IgD-negative memory B cell (primary cell): ENCODE data around the gene CFAP57. TPM values are rescaled to one million over a fixed set of nuclear protein-coding genes. Genes with fewer than 3 reads are reported as not detected.
A peak's percentile ranks its signal among the peaks of the same experiment; 100 is the strongest.

Experiments used
- H3K27ac Mint-ChIP-seq, 3 donors: one replicate each; pipeline ENCODE4 v1.8.0; 2020 to 2022; ENCODE audit warnings: mild to moderate bottlenecking in 3 of 3, mixed read lengths in 3 of 3, moderate library complexity in 1 of 3
- H3K27me3 Mint-ChIP-seq: one replicate; pipeline ENCODE4 v1.8.0; 2021; ENCODE audit warnings: mixed read lengths
- H3K36me3 Mint-ChIP-seq: one replicate; pipeline ENCODE4 v1.8.0; 2020; ENCODE audit warnings: mild to moderate bottlenecking, mixed read lengths
- H3K4me1 Mint-ChIP-seq, 3 donors: one replicate each; pipeline ENCODE4 v1.8.0; 2020 to 2022; ENCODE audit warnings: mixed read lengths in 3 of 3, mild to moderate bottlenecking in 1 of 3
- H3K4me3 Mint-ChIP-seq, 4 donors: one replicate each; pipeline ENCODE4 v1.8.0; 2020 to 2022; ENCODE audit warnings: mild to moderate bottlenecking in 4 of 4, mixed read lengths in 4 of 4, moderate library complexity in 3 of 4
- H3K9me3 Mint-ChIP-seq, 3 donors: one replicate each; pipeline ENCODE4 v1.8.0; 2020 to 2021; ENCODE audit warnings: mixed read lengths in 3 of 3, mild to moderate bottlenecking in 1 of 3
- polyA plus RNA-seq: library from polyadenylated mRNA; unstranded; fragments of 300-500 nt; fragmentation: Illumina TruSeq; gene quantifications from one replicate; pipeline ENCODE4 v1.2.3, GENCODE V29; 2021

CFAP57 gene
- polyA plus RNA-seq, 1 donor from 2014 or later = 0.14 TPM

GRCh38 chr1:43149889-43150288, 22.2 kb upstream of the CFAP57 start:
- H3K36me3 Mint-ChIP-seq = peaks cover 2% of the 10 kb centered on the region
- peak overlapping the region in 1 of 4 donors; percentile 26 for H3K4me3 Mint-ChIP-seq
- H3K27me3 Mint-ChIP-seq = peaks cover 35% of the 10 kb centered on the region

GRCh38 chr1:43152866-43153265, 19.3 kb upstream of the CFAP57 start:
- peaks cover 17% of the 10 kb centered on the region for H3K27me3 Mint-ChIP-seq
- H3K4me3 Mint-ChIP-seq = no peak overlapping the region
- H3K27ac Mint-ChIP-seq = no peak overlapping the region
- peaks cover 0 to 8% (median 8%) of the 10 kb centered on the region in 3 donors for H3K4me1 Mint-ChIP-seq
- H3K9me3 Mint-ChIP-seq = no peaks in the 10 kb centered on the region
- H3K36me3 Mint-ChIP-seq = peaks cover 2% of the 10 kb centered on the region

More at GRCh38 chr1:43149889-43150288, 22.2 kb upstream of the CFAP57 start:
- Mint-ChIP-seq H3K27ac (no peak overlapping the region), H3K9me3 (no peaks in the 10 kb centered on the region), H3K4me1 (peaks cover 0 to 4% (median 3%) of the 10 kb centered on the region in 3 donors)

- Mint-ChIP-seq H3K36me3 (peaks cover 2% of the 10 kb centered on the region), H3K4me3 (no peak overlapping the region), H3K4me1 (peaks cover 0 to 8% (median 8%) of the 10 kb centered on the region in 3 donors)
Observed at GRCh38 chr1:43153443-43153842, 18.7 kb upstream of the CFAP57 start.

GRCh38 chr1:43156026-43156425, 16.1 kb upstream of the CFAP57 start:
- Mint-ChIP-seq H3K36me3 (no peaks in the 10 kb centered on the region), H3K27ac (no peak overlapping the region), H3K27me3 (peaks cover 4% of the 10 kb centered on the region), H3K4me3 (no peak overlapping the region), H3K9me3 (no peaks in the 10 kb centered on the region), H3K4me1 (peaks cover 0 to 6% (median 5%) of the 10 kb centered on the region in 3 donors)

More at GRCh38 chr1:43153443-43153842, 18.7 kb upstream of the CFAP57 start:
- H3K27me3 Mint-ChIP-seq = peaks cover 15% of the 10 kb centered on the region
- H3K9me3 Mint-ChIP-seq = no peaks in the 10 kb centered on the region
- no peak overlapping the region for H3K27ac Mint-ChIP-seq

- no peak overlapping the region for H3K4me3 Mint-ChIP-seq
Observed at GRCh38 chr1:43165162-43165561, 7.0 kb upstream of the CFAP57 start.

GRCh38 chr1:43165765-43166164, 6.4 kb upstream of the CFAP57 start:
- H3K27ac Mint-ChIP-seq = no peak overlapping the region
- H3K27me3 Mint-ChIP-seq = no peaks in the 10 kb centered on the region
- H3K4me1 Mint-ChIP-seq = peaks cover 0 to 4% (median 3%) of the 10 kb centered on the region in 3 donors
- no peaks in the 10 kb centered on the region for H3K36me3 Mint-ChIP-seq
- H3K9me3 Mint-ChIP-seq = no peaks in the 10 kb centered on the region
- no peak overlapping the region for H3K4me3 Mint-ChIP-seq

More at GRCh38 chr1:43165162-43165561, 7.0 kb upstream of the CFAP57 start:
- Mint-ChIP-seq H3K36me3 (no peaks in the 10 kb centered on the region), H3K27me3 (no peaks in the 10 kb centered on the region), H3K9me3 (no peaks in the 10 kb centered on the region), H3K27ac (peak overlapping the region in 1 of 3 donors; percentile 49), H3K4me1 (peaks cover 0 to 3% (median 3%) of the 10 kb centered on the region in 3 donors)

GRCh38 chr1:43171312-43171875, 736 bp upstream of the CFAP57 start:
- Mint-ChIP-seq H3K36me3 (peaks cover 2% of the 10 kb centered on the region), H3K9me3 (no peaks in the 10 kb centered on the region), H3K27me3 (peaks cover 5% of the 10 kb centered on the region), H3K27ac (peak overlapping the region; percentile 69 to 81 (median 71)), H3K4me1 (peaks cover 11 to 17% (median 14%) of the 10 kb centered on the region in 3 donors), H3K4me3 (peak overlapping the region; percentile 95 to 100 (median 98))

- Mint-ChIP-seq H3K27me3 (peaks cover 14% of the 10 kb centered on the region), H3K36me3 (peaks cover 2% of the 10 kb centered on the region), H3K9me3 (no peaks in the 10 kb centered on the region), H3K4me1 (peaks cover 11 to 17% (median 14%) of the 10 kb centered on the region in 3 donors), H3K27ac (peak overlapping the region; percentile 65 to 91 (median 76)), H3K4me3 (peak overlapping the region; percentile 95 to 100 (median 98))
Observed at GRCh38 chr1:43172527-43172972, 420 bp downstream of the CFAP57 start.

GRCh38 chr1:43174873-43175272, 2.7 kb downstream of the CFAP57 start:
- Mint-ChIP-seq H3K27ac (no peak overlapping the region), H3K27me3 (peaks cover 17% of the 10 kb centered on the region), H3K4me1 (peaks cover 11 to 16% (median 12%) of the 10 kb centered on the region in 3 donors)

GRCh38 chr1:43177691-43178090, 5.6 kb downstream of the CFAP57 start:
- Mint-ChIP-seq H3K9me3 (no peaks in the 10 kb centered on the region), H3K36me3 (no peaks in the 10 kb centered on the region), H3K27me3 (peaks cover 19% of the 10 kb centered on the region), H3K27ac (no peak overlapping the region), H3K4me3 (no peak overlapping the region), H3K4me1 (peaks cover 0 to 3% (median 3%) of the 10 kb centered on the region in 3 donors)

More at GRCh38 chr1:43174873-43175272, 2.7 kb downstream of the CFAP57 start:
- Mint-ChIP-seq H3K9me3 (no peaks in the 10 kb centered on the region), H3K36me3 (peaks cover 2% of the 10 kb centered on the region), H3K4me3 (peak overlapping the region in 1 of 4 donors; percentile 48)

GRCh38 chr1:43184388-43184787, 12.3 kb downstream of the CFAP57 start:
- H3K27me3 Mint-ChIP-seq = peaks cover 9% of the 10 kb centered on the region
- no peaks in the 10 kb centered on the region for H3K9me3 Mint-ChIP-seq
- no peak overlapping the region for H3K27ac Mint-ChIP-seq
- no peaks in the 10 kb centered on the region for H3K4me1 Mint-ChIP-seq
- no peak overlapping the region for H3K4me3 Mint-ChIP-seq
- H3K36me3 Mint-ChIP-seq = no peaks in the 10 kb centered on the region

GRCh38 chr1:43184995-43185394, 12.9 kb downstream of the CFAP57 start:
- Mint-ChIP-seq H3K9me3 (peaks cover 1 to 5% (median 4%) of the 10 kb centered on the region in 3 donors), H3K27me3 (peaks cover 13% of the 10 kb centered on the region)

GRCh38 chr1:43188106-43188505, 16.0 kb downstream of the CFAP57 start:
- no peak overlapping the region for H3K27ac Mint-ChIP-seq

More at GRCh38 chr1:43184995-43185394, 12.9 kb downstream of the CFAP57 start:
- H3K4me1 Mint-ChIP-seq = no peaks in the 10 kb centered on the region
- H3K36me3 Mint-ChIP-seq = no peaks in the 10 kb centered on the region
- H3K27ac Mint-ChIP-seq = no peak overlapping the region
- no peak overlapping the region for H3K4me3 Mint-ChIP-seq

GRCh38 chr1:43194509-43194908, 22.4 kb downstream of the CFAP57 start:
- H3K4me3 Mint-ChIP-seq = peak overlapping the region in 1 of 4 donors; percentile 32
- H3K36me3 Mint-ChIP-seq = peaks cover 3% of the 10 kb centered on the region
- peaks cover 7% of the 10 kb centered on the region for H3K27me3 Mint-ChIP-seq
- H3K27ac Mint-ChIP-seq = no peak overlapping the region
- peaks cover 4 to 23% (median 7%) of the 10 kb centered on the region in 3 donors for H3K9me3 Mint-ChIP-seq
- no peaks in the 10 kb centered on the region for H3K4me1 Mint-ChIP-seq

More at GRCh38 chr1:43188106-43188505, 16.0 kb downstream of the CFAP57 start:
- Mint-ChIP-seq H3K27me3 (peaks cover 14% of the 10 kb centered on the region), H3K36me3 (no peaks in the 10 kb centered on the region), H3K4me1 (no peaks in the 10 kb centered on the region), H3K4me3 (no peak overlapping the region), H3K9me3 (peaks cover 4 to 15% (median 5%) of the 10 kb centered on the region in 3 donors)

- H3K4me3 Mint-ChIP-seq = no peak overlapping the region
- no peaks in the 10 kb centered on the region for H3K4me1 Mint-ChIP-seq
- H3K36me3 Mint-ChIP-seq = peaks cover 3% of the 10 kb centered on the region
- peaks cover 0 to 8% (median 3%) of the 10 kb centered on the region in 3 donors for H3K9me3 Mint-ChIP-seq
- peaks cover 1% of the 10 kb centered on the region for H3K27me3 Mint-ChIP-seq
- no peak overlapping the region for H3K27ac Mint-ChIP-seq
Observed at GRCh38 chr1:43197343-43198127, 25.4 kb downstream of the CFAP57 start.
